GM19455 (cell line): ENCODE data around the gene HMCN2.

Experiments
- ATAC-seq: cut with Tn5 transposase; IDR thresholded peaks from one replicate; pipeline ENCODE4 v1.9.1; 2021; ENCODE audit not compliant: unreplicated experiment

Gene HMCN2, protein sequence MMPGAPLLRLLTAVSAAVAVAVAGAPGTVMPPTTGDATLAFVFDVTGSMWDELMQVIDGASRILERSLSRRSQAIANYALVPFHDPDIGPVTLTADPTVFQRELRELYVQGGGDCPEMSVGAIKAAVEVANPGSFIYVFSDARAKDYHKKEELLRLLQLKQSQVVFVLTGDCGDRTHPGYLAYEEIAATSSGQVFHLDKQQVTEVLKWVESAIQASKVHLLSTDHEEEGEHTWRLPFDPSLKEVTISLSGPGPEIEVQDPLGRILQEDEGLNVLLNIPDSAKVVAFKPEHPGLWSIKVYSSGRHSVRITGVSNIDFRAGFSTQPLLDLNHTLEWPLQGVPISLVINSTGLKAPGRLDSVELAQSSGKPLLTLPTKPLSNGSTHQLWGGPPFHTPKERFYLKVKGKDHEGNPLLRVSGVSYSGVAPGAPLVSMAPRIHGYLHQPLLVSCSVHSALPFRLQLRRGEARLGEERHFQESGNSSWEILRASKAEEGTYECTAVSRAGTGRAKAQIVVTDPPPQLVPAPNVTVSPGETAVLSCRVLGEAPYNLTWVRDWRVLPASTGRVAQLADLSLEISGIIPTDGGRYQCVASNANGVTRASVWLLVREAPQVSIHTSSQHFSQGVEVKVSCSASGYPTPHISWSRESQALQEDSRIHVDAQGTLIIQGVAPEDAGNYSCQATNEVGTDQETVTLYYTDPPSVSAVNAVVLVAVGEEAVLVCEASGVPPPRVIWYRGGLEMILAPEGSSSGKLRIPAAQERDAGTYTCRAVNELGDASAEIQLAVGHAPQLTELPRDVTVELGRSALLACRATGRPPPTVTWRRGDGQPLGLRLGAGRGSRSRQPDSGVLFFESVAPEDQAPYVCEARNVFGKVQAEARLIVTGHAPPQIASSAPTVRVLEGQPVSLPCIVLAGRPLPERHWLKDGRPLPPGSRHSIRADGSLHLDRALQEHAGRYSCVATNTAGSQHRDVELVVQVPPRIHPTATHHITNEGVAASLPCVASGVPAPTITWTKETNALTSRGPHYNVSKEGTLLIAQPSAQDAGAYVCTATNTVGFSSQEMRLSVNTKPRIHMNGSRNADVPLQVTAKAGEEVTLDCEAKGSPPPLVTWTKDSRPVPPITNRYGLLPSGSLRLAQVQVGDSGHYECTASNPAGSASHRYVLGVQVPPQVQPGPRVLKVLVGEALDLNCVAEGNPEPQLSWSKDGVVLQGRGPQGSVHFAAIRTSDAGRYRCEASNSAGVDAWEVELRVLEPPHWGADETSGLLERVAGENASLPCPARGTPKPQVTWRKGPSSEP (N-terminal part only)

DNA sequence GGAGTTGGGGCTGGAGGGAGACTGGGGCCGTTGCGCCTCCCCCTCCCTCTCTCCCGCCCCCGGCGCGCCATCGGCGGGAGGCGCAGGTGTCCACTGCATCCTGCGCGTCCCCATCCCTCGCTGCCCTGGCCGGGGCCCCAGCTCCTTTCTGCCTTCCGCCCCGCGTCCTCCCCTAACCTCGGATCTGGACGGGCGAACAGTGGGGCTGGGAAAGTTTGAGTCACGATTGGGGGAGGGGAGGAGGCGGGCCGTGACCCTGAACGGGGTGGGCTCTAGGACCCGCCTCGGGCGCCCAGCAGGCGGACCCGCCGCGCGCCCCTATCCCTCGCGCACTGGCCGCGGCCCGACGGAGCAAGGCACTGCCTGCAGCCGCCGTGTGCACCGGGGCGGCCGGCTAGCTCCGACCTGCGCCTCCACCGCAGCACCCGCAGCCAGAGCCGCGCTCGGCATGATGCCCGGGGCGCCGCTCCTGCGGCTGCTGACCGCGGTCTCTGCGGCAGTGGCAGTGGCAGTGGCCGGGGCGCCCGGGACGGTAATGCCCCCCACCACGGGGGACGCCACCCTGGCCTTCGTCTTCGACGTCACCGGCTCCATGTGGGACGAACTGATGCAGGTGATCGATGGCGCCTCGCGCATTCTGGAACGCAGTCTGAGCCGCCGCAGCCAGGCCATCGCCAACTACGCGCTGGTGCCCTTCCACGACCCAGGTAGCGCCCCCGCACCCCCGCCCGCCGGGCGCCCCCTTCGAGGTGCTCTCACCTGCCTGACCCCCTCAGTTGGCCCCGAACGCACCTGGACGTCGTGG is at the start of gene HMCN2:
HMCN2 (plus strand) TSS at position 330 of the 805 bp plus-strand sequence; CDS start at position 449, 119 bp downstream.
- no peak for ATAC-seq

DNA sequence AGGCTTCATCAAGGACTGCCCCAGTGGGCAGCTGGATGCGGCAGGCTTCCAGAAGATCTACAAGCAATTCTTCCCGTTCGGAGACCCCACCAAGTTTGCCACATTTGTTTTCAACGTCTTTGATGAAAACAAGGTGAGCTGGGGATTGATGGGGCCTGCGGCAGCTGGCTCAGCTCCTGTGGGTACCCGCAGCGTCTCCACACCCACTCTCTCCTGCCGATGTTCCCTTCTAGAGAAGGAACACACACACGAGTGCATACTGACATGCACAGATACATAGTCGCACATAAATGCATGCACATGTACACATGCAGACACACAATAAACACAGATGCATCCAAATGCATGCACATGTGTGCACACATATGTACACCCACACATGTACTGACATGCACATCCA is 47.7 kb upstream of the HMCN2 start:
- no peak for ATAC-seq

DNA sequence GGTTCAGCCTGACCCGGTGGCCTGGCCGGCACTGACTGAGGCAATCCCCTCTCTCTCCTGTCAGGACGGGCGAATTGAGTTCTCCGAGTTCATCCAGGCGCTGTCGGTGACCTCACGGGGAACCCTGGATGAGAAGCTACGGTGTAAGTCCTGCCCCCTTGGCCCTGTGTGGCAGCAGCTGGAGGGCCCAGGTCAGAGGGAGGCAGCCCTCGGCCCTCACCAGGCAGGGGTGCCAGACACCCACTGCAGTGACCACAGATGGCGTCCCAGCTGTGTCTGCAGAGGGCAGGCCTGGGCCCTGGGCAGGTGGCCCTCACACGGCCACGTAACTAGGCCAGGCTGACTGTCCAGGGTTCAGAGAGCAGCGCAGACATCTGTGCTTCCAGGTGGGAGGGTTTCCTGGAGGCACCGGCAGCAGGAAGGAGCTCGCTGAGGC is 45.9 kb upstream of the HMCN2 start:
- ATAC-seq = no peak

- no peak for ATAC-seq
Measured at GRCh38 chr9:130220352-130220751, 45.2 kb upstream of the HMCN2 start.

- no peak for ATAC-seq
Measured at GRCh38 chr9:130222833-130223232, 42.7 kb upstream of the HMCN2 start.

DNA sequence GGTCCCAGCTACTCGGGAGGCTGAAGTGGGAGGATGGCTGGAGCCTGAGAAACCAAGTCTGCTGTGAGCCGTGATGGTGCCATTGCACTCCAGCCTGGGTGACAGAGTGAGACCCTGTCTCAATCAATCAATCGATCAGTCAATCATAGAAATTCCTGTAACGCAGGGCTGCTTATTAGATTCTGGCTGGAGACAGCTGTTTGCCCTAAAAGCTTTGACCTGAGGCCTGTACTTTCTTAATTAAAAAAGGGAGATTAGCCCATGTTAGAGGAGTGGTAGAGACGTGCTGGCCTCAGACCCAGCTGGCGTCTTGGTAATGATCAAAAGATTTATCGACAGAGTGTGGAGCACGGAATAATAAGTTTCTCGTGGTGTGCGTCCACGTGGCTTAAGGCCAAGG is 40.5 kb upstream of the HMCN2 start:
- no peak for ATAC-seq

DNA sequence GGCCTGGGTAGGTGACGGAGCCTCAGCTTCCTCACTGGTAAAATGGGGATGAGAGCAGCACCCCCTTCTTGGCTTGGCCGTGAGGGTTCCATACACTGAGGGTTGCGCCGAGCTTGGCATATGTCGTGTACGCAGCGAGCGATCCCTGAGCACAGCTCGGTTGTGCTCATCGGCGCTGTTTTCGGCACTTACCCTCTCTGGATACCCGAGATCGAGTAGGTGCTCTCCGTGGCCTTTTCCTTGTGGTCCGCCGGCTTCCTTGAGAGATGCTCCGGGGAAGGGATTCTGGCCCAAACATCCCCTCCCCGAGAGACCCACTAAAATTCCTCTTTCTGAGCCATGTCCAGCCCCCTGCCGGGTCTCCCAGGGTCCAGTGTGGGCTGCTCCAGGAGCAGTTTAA is 40.0 kb upstream of the HMCN2 start:
- ATAC-seq = no peak

DNA sequence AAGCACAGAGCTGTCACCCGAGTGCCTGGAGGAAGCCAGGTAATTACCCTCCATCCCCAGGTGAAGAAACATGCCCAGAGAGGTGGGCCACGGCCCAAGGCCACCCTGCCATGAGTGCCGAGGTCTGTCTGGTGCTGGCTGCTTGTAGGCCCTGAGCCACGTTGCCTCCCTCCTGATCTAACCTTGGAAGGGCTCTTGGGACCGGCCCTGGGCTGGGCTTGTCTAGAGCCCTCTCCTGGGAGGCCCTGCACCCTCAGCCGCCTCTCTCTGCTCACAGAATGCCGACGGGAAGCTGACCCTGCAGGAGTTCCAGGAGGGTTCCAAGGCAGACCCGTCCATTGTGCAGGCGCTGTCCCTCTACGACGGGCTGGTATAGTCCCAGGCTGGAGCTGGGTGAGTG is 39.4 kb upstream of the HMCN2 start:
- ATAC-seq = no peak

GRCh38 chr9:130227833-130228232 is 37.7 kb upstream of the HMCN2 start:
- ATAC-seq = no peak

DNA sequence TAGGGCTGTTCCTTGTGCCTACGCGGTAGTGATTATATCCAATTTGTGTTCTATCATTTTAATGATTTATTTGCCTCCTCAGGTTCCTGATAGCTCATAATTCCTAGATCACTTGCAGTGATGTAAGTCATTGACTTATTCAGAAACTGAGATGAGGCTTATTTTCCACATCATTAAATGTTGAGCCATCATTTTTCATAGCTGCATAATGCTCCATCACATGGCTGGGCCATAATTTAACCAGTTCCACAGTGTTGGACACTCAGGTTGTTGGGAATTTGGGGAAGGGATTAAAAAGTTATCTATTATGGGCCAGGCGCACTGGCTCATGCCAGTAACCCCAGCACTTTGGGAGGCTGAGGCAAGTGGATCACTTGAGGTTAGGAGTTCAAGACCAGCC is 35.8 kb upstream of the HMCN2 start:
- no peak for ATAC-seq

GRCh38 chr9:130230631-130231030 is 34.9 kb upstream of the HMCN2 start:
- ATAC-seq = no peak

DNA sequence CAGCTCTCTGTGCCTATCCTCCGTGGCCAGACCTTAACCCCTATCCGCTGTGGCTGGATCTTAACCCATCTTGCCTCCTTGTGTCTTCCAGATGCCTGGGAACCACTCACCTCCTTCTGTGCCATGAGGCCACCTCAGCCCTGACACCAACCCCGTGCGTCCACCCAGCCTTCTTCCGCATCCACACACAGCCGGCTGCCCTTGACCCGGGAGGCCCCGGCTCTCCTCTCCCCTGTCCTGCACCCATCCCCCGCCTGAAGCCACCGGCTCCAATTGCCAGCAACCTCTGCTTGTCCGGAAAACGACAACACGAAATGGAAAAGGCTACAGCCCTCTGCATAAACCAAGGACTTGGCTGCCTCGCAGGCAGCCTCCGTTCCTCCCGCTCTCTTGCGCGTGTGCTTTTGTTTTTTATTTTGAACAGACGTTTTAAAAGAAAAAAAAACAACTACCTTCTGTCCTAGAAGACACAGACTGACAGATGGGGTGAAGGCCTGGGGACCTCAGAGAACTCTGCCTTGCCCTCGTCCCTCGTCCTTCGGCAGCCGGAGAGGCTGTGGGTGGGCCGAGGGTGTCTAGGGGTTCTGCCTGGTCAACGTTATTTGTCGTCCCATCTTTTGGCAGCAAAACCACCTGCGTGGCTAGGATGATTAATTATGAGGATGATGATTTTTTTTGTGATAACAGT is 32.5 kb upstream of the HMCN2 start:
- ATAC-seq = no peak

GRCh38 chr9:130233587-130233945 is 32.0 kb upstream of the HMCN2 start:
- ATAC-seq = no peak

DNA sequence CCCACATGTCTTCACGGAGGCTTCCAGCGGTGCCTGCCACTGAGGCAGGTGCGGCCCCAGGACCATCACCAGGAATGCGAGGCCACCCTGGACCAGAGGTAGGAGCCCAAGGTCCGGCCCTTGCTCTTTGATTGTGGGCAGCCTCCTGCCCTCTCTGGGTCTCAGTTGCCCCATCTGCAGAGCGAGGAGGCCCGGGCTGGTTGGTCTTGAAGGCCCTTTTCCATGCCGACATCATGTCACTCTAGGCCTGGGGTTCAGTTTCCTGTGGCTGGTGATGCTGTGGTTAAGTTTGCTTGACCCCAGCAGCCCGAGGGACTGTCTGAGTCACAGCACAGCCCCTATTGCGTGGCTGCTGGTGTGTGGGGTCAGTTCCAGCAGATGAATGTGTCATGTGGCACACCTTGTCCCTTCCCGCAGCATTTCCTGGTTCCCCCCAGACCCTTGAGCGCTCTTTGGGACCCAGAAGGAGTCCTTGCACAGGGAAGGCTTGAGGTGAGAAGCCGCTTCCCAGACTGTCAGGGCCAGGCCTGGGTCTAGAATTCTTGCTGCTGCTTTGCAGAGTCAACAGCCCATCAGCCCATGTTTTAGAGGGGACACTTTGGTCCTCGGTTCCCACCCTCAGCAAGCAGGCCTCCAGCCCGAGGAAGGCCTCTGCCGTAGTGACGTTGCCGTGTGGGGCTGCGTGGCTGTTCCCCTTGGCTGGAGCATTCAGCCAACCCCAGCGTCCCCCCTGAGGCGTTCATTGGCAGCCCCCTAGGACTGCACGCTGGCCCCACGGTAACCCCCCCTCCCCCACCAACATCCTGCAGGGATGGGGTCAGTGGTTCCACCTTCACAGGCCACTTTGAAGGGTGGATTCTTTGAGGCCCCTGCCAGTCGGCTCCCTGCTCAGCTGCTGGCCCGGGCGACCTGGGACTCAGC is 31.0 kb upstream of the HMCN2 start:
- ATAC-seq = no peak

DNA sequence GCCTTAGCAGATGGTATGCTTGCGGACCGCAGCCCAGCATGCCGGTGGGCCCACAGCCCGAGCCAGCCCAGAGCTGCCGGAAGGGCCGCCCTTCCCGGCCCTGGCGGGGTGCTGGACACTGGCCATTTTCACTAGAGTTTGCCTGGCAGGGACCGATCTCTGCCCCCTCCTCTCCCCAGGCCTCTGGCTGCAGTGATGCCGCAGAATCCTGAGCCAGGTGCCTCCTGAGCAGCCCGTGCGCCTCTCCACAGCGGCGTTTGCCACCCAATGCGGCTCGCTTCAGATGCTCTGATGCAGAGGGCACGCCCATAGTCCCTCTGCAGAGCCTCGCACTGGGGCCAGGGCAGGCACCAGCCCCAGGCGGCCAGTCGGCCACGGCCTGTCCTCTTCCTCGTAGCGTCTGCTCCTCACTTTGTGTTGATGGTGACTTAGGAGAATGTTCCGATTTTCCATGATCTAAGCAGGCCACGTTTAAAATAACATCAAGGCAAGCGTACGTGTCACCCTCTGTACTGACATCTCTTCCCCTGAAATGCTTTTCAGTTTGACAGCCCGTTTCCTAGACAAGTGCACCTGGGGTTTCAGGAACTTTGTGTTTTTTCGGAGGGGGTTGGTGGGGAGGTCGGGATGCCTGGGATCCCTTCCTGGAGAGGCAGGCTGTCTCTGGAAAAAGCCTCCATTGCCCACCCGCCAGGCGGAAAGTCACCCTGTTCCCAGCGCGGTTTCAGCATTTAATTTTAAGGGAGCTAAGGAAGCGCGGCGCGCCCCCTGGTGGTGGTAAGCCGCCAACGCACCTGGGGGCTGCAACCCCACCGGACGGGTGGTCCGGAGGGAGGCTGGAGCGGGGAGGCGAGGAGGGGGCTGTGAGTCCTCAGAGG is 29.8 kb upstream of the HMCN2 start:
- no peak for ATAC-seq

DNA sequence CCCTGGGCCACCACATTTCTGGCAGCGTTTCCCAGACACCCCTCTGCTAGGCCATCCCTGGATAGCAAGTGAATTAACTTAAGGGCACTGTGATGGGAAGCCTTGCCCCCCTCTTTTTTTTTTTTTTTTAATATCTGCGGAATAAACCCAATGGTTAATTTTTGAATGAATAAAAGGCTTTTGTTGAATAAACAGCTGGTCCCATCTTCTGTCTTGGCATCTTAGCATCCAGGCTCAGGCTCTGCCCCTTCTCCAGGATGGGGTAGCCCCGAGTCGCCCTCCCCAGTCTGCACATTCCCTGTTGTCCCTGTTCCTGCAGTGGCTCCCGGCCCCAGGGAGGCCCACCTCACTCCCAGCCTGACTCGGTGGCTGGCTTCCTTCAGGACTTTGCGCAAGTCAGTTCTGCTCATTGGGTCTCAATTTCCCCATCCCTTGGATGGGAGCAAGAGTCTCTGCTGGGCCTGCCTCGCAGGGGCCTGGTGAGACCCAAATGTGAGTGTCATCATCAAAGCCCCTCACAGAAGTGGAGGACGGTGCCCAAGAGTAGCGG is 29.0 kb upstream of the HMCN2 start:
- no peak for ATAC-seq

GRCh38 chr9:130237076-130237475 is 28.5 kb upstream of the HMCN2 start:
- no peak for ATAC-seq
